ENCODE data around the gene BIK. TPM values are rescaled to one million over a fixed set of nuclear protein-coding genes. Genes with fewer than 3 reads are reported as not detected.

The BIK gene
- total and polyA plus RNA-seq, 2 experiments from 2014 or later = 9.6 to 9.8 TPM

GRCh38 chr22:43077121-43077877 is 33.3 kb upstream of the BIK start:
- no peaks in the 10 kb centered on the region for H3K36me3 ChIP-seq (ENCODE audit: insufficient read depth)
- TF ChIP-seq ZNF462 (CRISPR knock-in tag; IDR thresholded peaks at IDR 0.05) (no peak), ZNF114 (CRISPR knock-in tag; IDR thresholded peaks at IDR 0.05) (no peak), ZNF331 (CRISPR knock-in tag; IDR thresholded peaks at IDR 0.05; ENCODE audit: low read depth) (no peak), REST (IDR thresholded peaks at IDR 0.05; ENCODE audit: unreplicated experiment) (no peak), NANOG (IDR thresholded peaks at IDR 0.05; ENCODE audit: borderline replicate concordance) (no peak), CTCF (conservative IDR thresholded peaks at IDR 0.05; ENCODE audit: low read depth in 2 of 2) (no peak)

More at GRCh38 chr22:43077121-43077877, 33.3 kb upstream of the BIK start:
- Histone ChIP-seq H2AFZ (no peak overlapping the region), H3K27ac (ENCODE audit: low read depth) (no peak overlapping the region), H4K20me1 (replicated peaks; ENCODE audit: insufficient read depth) (no peaks in the 10 kb centered on the region), H3K79me2 (replicated peaks; ENCODE audit: insufficient read depth) (no peaks in the 10 kb centered on the region), H3K4me2 (no peak overlapping the region), H3F3A (replicated peaks; ENCODE audit: low read depth) (no peaks in the 10 kb centered on the region), H3K27me3 (ENCODE audit: insufficient read depth) (no peaks in the 10 kb centered on the region), H3K4me3 (no peak overlapping the region), H3K9me2 (ENCODE audit: insufficient read depth) (no peaks in the 10 kb centered on the region), H3K4me1 (ENCODE audit: insufficient read depth) (no peaks in the 10 kb centered on the region)
- Mint-ChIP-seq H3K36me3 (ENCODE audit: low read depth) (no peaks in the 10 kb centered on the region), H3K9me3 (no peaks in the 10 kb centered on the region; the same call in 2 of the 3 replicates), H3K27me3 (ENCODE audit: insufficient read depth, low read depth, poor library complexity) (peaks cover 8% of the 10 kb centered on the region), H3K4me3 (no peak overlapping the region), H3K27ac (no peak overlapping the region), H3K4me1 (no peaks in the 10 kb centered on the region)
- no peak for DNase-seq (ENCODE audit: low spot score)
- no peak for ATAC-seq
